Body of pancreas (tissue), 4 donors: ENCODE data around the gene CCNY.

Experiments used
- POLR2A ChIP-seq, 3 donors: fragments of 450-650 bp; IDR thresholded peaks; one replicate each; pipeline ENCODE4 v1.6.1; 2016; ENCODE audit warnings: antibody characterized with exemption in 3 of 3, mild to moderate bottlenecking in 2 of 3
- TF ChIP-seq, protein P1 (sequence below), 7 experiments: fragments of 450-650 bp in 4 of 7; fragments of 200-600 bp in 3 of 7; sonication (generic) in 3 of 7; IDR thresholded peaks; one replicate each; pipeline ENCODE4 v1.5.1; 2016 to 2019; ENCODE audit warnings: antibody characterized with exemption in 7 of 7

- TF ChIP-seq, protein P1, sequence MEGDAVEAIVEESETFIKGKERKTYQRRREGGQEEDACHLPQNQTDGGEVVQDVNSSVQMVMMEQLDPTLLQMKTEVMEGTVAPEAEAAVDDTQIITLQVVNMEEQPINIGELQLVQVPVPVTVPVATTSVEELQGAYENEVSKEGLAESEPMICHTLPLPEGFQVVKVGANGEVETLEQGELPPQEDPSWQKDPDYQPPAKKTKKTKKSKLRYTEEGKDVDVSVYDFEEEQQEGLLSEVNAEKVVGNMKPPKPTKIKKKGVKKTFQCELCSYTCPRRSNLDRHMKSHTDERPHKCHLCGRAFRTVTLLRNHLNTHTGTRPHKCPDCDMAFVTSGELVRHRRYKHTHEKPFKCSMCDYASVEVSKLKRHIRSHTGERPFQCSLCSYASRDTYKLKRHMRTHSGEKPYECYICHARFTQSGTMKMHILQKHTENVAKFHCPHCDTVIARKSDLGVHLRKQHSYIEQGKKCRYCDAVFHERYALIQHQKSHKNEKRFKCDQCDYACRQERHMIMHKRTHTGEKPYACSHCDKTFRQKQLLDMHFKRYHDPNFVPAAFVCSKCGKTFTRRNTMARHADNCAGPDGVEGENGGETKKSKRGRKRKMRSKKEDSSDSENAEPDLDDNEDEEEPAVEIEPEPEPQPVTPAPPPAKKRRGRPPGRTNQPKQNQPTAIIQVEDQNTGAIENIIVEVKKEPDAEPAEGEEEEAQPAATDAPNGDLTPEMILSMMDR (IDR thresholded peaks at IDR 0.05) = no peak
- TF ChIP-seq POLR2A (IDR thresholded peaks at IDR 0.05) = no peak
These were observed 9.7 kb upstream of the CCNY start for GRCh38 chr10:35326466-35327235.
